Activated naive CD8-positive, alpha-beta T cell treated with anti-CD3 and anti-CD28 coated beads for 36 hours (primary cell): ENCODE data around the gene ZNF621. TPM values are rescaled to one million over a fixed set of nuclear protein-coding genes. Genes with fewer than 3 reads are reported as not detected.

Experiments used
- DNase-seq: peaks from one replicate; pipeline ENCODE4 v3.0.0; 2021
- H3K27ac Mint-ChIP-seq: one replicate; pipeline ENCODE4 v1.8.0; 2022; ENCODE audit warnings: mild to moderate bottlenecking, moderate library complexity, mixed read lengths
- H3K27me3 Mint-ChIP-seq: one replicate; pipeline ENCODE4 v1.8.0; 2022; ENCODE audit warnings: mild to moderate bottlenecking, mixed read lengths
- H3K36me3 Mint-ChIP-seq: one replicate; pipeline ENCODE4 v1.8.0; 2021; ENCODE audit warnings: mild to moderate bottlenecking, mixed read lengths
- H3K4me1 Mint-ChIP-seq: one replicate; pipeline ENCODE4 v1.8.0; 2021; ENCODE audit warnings: mixed read lengths
- H3K4me3 Mint-ChIP-seq: one replicate; pipeline ENCODE4 v1.8.0; 2022; ENCODE audit warnings: mild to moderate bottlenecking, moderate library complexity, mixed read lengths
- H3K9me3 Mint-ChIP-seq: one replicate; pipeline ENCODE4 v1.8.0; 2022; ENCODE audit warnings: mixed read lengths
- total RNA-seq, 2 experiments: library from RNA; stranded (reverse); gene quantifications; one replicate each; pipeline ENCODE4 v1.2.3, GENCODE V29; 2021

The ZNF621 gene
- 10 to 100 TPM; 18.3 to 19.6 TPM for total RNA-seq

DNA sequence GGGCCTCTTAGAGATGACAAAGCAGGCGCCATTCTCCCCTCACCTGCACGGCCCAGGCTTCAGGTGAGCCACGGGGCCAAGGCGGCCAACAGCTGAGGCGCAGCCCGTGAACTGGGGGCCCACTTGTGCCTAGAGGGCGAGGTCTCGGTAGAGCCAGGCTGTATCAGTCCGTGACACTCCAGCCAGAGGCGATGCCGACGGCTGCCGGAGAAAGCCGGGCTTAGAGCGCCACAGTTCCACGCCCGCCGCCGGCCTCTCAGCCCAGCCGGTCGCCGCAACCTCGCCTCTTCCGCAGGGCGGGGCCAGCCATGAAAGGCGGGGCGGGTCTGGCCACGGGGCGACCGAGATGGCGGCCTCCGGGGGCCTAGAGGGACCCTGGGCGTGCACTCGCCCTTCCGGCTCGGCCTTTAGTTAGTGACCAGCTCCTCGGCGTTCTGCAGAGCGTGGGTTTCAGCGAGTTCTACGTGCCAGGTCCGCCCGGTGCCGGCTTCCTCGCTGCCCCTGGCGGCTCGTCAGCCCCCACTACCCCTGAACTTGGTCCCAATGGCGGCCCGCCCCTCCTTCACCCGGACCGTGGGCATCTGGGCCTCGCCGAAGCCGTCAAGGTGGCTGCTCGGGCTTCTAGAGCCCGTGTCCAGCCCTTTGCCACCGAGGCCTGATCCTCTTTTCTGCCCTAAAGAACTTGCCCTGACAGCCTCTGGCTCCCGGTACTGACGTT lies at the start of gene ZNF621:
Gene ZNF621, plus strand, starts transcription at position 393 of the 718 bp plus-strand sequence. CDS start 881 bp downstream, outside the sequence.
- no peaks in the 10 kb centered on the region for H3K27me3 Mint-ChIP-seq
- peak within 1 kb of the TSS; percentile 88 for H3K27ac Mint-ChIP-seq
- DNase-seq: peak; percentile 91
- H3K4me1 Mint-ChIP-seq: peaks cover 17% of the 10 kb centered on the region
- H3K9me3 Mint-ChIP-seq: no peaks in the 10 kb centered on the region
- peaks cover 26% of the 10 kb centered on the region for H3K36me3 Mint-ChIP-seq
- peak within 1 kb of the TSS; percentile 91 for H3K4me3 Mint-ChIP-seq

DNA sequence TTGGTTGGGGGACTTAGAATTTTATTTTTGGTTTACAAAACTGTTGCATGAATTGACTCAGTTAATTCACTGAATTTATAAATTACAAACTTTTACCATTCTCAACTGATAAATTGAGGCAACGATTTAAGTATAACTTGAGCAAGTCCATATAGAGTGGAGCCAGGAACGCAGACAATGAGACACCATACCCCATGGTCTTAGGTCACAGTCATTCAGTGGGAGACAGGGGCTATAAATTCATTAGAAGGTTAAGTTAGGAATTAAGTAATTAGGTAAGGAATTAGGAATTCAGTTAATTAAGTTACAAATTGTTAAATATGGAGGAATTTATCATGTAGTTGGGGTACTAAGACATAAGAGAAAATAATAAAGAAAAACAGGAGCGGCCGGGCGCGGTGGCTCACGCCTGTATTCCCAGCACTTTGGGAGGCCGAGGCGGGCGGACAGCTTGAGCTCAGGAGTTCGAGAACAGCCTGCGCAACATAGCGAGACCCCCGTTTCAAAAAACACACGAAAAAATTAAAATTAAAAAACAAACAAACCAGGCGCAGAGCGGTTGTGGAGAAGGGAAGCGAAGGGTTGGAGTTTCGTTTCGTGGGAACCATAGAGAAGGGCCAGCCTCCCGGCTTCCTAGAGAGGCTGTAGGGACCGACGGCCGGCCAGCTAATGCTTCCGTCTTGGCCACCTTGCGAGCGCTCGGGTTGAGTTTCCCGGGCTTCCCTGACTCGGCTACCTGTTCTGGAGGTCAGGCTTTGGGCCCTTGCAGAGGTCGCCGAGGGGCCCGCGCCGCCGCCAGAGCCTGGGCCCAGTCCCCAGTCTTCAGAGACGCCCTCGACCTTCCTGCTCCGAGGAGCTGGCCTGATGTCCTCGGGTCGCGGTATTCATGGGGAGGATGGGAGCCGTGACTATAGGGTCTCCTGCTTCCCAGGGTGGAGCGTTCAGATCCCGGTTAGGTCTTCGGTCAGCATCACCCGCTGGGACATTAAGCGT lies 48.0 kb upstream of the ZNF621 start, which contains the start of gene ZNF619:
Gene ZNF619, plus strand, starts transcription at position 645 of the 993 bp plus-strand sequence. CDS start 858 bp downstream, outside the sequence.
- H3K4me1 Mint-ChIP-seq: peaks cover 11% of the 10 kb centered on the region
- H3K4me3 Mint-ChIP-seq: peak within 1 kb of the TSS; percentile 86
- H3K27me3 Mint-ChIP-seq: no peaks in the 10 kb centered on the region
- DNase-seq: peak; percentile 56
- H3K27ac Mint-ChIP-seq: peak within 1 kb of the TSS; percentile 83
- no peaks in the 10 kb centered on the region for H3K9me3 Mint-ChIP-seq
- H3K36me3 Mint-ChIP-seq: peaks cover 14% of the 10 kb centered on the region

GRCh38 chr3:40477666-40478065 lies 47.1 kb upstream of the ZNF621 start:
- Mint-ChIP-seq H3K4me1 (peaks cover 15% of the 10 kb centered on the region), H3K36me3 (peaks cover 19% of the 10 kb centered on the region), H3K27ac (peak overlapping the region; percentile 83), H3K9me3 (no peaks in the 10 kb centered on the region), H3K4me3 (peak overlapping the region; percentile 86), H3K27me3 (no peaks in the 10 kb centered on the region)
- no peak for DNase-seq

GRCh38 chr3:40487172-40487571 lies 37.6 kb upstream of the ZNF621 start:
- peaks cover 4% of the 10 kb centered on the region for H3K4me1 Mint-ChIP-seq
- H3K9me3 Mint-ChIP-seq: peaks cover 22% of the 10 kb centered on the region
- H3K27me3 Mint-ChIP-seq: no peaks in the 10 kb centered on the region
- H3K4me3 Mint-ChIP-seq: no peak overlapping the region
- no peak for DNase-seq
- peaks cover 72% of the 10 kb centered on the region for H3K36me3 Mint-ChIP-seq
- no peak overlapping the region for H3K27ac Mint-ChIP-seq

DNA sequence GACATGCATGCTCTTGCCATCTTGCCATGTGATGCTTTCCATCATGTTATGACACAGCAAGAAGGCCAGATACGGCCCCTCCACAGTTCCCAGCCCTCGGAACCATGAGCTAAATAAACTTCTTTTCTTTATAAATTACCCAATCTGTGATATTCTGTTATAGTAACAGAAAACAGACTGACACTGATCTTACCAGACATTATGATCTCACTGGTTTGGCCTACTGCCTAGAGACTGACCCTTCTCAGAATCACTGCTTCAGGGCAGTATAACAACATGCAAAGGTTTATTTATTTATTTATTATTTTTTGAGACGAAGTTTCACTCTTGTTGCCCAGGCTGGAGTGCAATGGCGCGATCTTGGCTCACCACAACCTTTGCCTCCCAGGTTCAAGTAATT lies 33.8 kb upstream of the ZNF621 start:
- no peaks in the 10 kb centered on the region for H3K27me3 Mint-ChIP-seq
- H3K4me1 Mint-ChIP-seq: no peaks in the 10 kb centered on the region
- no peak for DNase-seq
- H3K27ac Mint-ChIP-seq: no peak overlapping the region
- H3K9me3 Mint-ChIP-seq: peaks cover 22% of the 10 kb centered on the region
- peaks cover 46% of the 10 kb centered on the region for H3K36me3 Mint-ChIP-seq
- no peak overlapping the region for H3K4me3 Mint-ChIP-seq

- peaks cover 13% of the 10 kb centered on the region for H3K36me3 Mint-ChIP-seq
- H3K9me3 Mint-ChIP-seq: no peaks in the 10 kb centered on the region
- H3K27me3 Mint-ChIP-seq: no peaks in the 10 kb centered on the region
- no peak overlapping the region for H3K27ac Mint-ChIP-seq
- no peak for DNase-seq
- no peak overlapping the region for H3K4me3 Mint-ChIP-seq
- no peaks in the 10 kb centered on the region for H3K4me1 Mint-ChIP-seq
Observed at GRCh38 chr3:40494698-40495097, 30.1 kb upstream of the ZNF621 start.

GRCh38 chr3:40497288-40497687 lies 27.5 kb upstream of the ZNF621 start:
- no peak for DNase-seq
- Mint-ChIP-seq H3K36me3 (no peaks in the 10 kb centered on the region), H3K27ac (no peak overlapping the region), H3K4me3 (no peak overlapping the region), H3K27me3 (no peaks in the 10 kb centered on the region), H3K4me1 (no peaks in the 10 kb centered on the region), H3K9me3 (no peaks in the 10 kb centered on the region)

GRCh38 chr3:40499952-40500351 lies 24.8 kb upstream of the ZNF621 start:
- no peaks in the 10 kb centered on the region for H3K9me3 Mint-ChIP-seq
- no peak overlapping the region for H3K27ac Mint-ChIP-seq
- peaks cover 5% of the 10 kb centered on the region for H3K4me1 Mint-ChIP-seq
- H3K27me3 Mint-ChIP-seq: no peaks in the 10 kb centered on the region
- no peak for DNase-seq
- no peaks in the 10 kb centered on the region for H3K36me3 Mint-ChIP-seq
- H3K4me3 Mint-ChIP-seq: no peak overlapping the region

DNA sequence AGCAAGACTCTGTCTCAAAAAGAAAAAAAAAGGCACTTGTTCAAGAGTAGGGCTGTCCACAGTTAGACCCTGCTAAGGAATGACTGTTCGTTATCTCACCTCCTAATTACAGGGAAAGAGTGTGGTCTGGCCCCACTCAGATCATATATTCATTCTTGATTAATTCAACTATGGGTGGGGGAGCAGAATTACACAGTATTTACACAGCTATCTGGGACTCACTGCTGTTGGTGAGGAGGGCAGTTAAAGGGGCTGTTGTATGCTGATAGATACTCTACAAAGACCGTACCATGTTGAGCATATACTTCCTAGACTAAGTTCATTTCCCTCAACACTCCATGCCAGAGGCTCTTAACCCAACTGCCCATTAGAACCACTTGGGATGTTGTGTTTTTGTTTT lies 22.7 kb upstream of the ZNF621 start:
- Mint-ChIP-seq H3K9me3 (no peaks in the 10 kb centered on the region), H3K36me3 (peaks cover 4% of the 10 kb centered on the region), H3K4me3 (no peak overlapping the region), H3K4me1 (peaks cover 19% of the 10 kb centered on the region), H3K27ac (no peak overlapping the region), H3K27me3 (no peaks in the 10 kb centered on the region)
- DNase-seq: no peak

DNA sequence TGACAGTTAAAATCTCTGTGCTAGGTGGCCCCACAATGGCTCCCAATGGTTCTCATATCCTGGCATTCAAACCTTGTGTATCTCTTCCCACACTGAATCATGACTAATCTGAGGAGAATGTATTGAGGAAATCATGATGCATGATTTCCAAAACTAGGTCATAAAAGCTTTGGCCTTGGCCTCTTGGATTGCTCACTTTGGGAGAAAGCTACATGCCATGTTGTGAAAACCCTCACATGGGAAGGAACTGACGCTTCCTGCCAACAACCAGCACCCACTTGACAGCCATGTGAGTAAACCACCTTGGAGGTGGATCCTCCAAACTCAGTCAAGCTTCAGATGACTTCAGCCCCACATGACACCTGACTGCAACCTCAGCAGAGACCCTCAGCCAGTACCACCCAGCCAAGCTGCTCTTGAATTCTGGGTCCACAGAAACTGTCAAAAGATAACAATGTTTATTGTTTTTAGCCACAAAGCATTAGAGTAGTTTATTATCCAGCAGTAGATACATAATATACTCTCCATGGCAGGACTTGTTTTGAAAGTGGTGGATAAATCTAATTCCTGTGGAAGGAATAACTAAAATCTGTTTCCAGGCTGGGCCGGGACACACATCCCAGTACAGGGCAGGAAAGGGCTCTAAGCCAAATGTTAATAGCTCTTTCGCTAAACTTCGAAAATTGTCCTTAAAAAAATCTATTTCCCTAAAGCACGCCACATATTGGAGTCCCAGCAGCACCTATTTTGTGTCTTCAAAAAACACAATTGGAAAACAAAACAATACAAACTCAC lies 19.9 kb upstream of the ZNF621 start:
- Mint-ChIP-seq H3K27ac (peak overlapping the region; percentile 10), H3K4me1 (peaks cover 25% of the 10 kb centered on the region), H3K9me3 (no peaks in the 10 kb centered on the region), H3K36me3 (peaks cover 16% of the 10 kb centered on the region), H3K27me3 (no peaks in the 10 kb centered on the region), H3K4me3 (peak overlapping the region; percentile 94)
- DNase-seq: no peak

- DNase-seq: peak; percentile 62
- peak within 1 kb of the TSS; percentile 83 for H3K27ac Mint-ChIP-seq
- H3K36me3 Mint-ChIP-seq: peaks cover 22% of the 10 kb centered on the region
- no peaks in the 10 kb centered on the region for H3K27me3 Mint-ChIP-seq
- no peaks in the 10 kb centered on the region for H3K9me3 Mint-ChIP-seq
- peak within 1 kb of the TSS; percentile 94 for H3K4me3 Mint-ChIP-seq
- H3K4me1 Mint-ChIP-seq: peaks cover 25% of the 10 kb centered on the region
Observed at GRCh38 chr3:40505599-40506462, 18.9 kb upstream of the ZNF621 start, which contains the start of gene ZNF620. Gene ZNF620 (plus strand): TSS chr3:40506039. CDS start chr3:40506353, 314 bp downstream.

GRCh38 chr3:40511031-40511718 lies 13.6 kb upstream of the ZNF621 start:
- Mint-ChIP-seq H3K36me3 (peaks cover 47% of the 10 kb centered on the region), H3K4me1 (peaks cover 9% of the 10 kb centered on the region), H3K27ac (no peak overlapping the region), H3K4me3 (no peak overlapping the region), H3K9me3 (no peaks in the 10 kb centered on the region), H3K27me3 (no peaks in the 10 kb centered on the region)
- DNase-seq: no peak

DNA sequence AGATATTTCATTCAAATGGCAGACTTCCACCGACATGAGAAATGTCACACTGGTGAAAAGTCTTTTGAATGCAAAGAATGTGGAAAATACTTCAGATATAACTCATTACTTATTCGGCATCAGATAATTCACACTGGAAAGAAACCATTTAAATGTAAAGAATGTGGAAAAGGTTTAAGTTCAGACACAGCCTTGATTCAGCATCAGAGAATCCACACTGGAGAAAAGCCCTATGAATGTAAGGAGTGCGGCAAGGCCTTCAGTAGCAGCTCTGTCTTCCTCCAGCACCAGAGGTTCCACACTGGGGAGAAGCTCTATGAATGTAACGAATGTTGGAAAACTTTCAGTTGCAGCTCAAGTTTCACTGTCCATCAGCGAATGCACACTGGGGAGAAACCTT lies 8.6 kb upstream of the ZNF621 start:
- Mint-ChIP-seq H3K36me3 (peaks cover 32% of the 10 kb centered on the region), H3K27me3 (no peaks in the 10 kb centered on the region), H3K4me1 (no peaks in the 10 kb centered on the region), H3K4me3 (no peak overlapping the region), H3K27ac (no peak overlapping the region), H3K9me3 (no peaks in the 10 kb centered on the region)
- DNase-seq: no peak
